HCT116 (cell line): Measurements from ENCODE around the gene SLC8A1. TPM values are rescaled to one million over a fixed set of nuclear protein-coding genes. Genes with fewer than 3 reads are reported as not detected.

ENCODE experiments used
- ATAC-seq: fragments of 200-7000 bp; cut with Tn5 transposase; 2 replicates; pipeline ENCODE4 v1.9.1; 2020; ENCODE audit warnings: mild to moderate bottlenecking, moderate library complexity
- BruUV-seq: library from RNA; stranded (reverse); fragments of 400-500 nt; replicated peaks from 2 replicates; lab custom pipeline; 2021; lab: Mats Ljungman, UMichigan
- CTCF ChIA-PET: fragments of 300-600 bp; sonication (Branson Sonifier 250); formaldehyde crosslinking; loops from one replicate; lab custom pipeline; 2021; ENCODE audit warnings: antibody characterized with exemption; lab: Charles Lee
- POLR2A ChIA-PET: fragments of 300-600, 350-600 bp; sonication (Branson Sonifier 250); formaldehyde crosslinking; loops from one replicate; lab custom pipeline; 2021; ENCODE audit warnings: antibody characterized with exemption; lab: Charles Lee
- RAD21 ChIA-PET, 2 experiments: fragments of 300-600 bp; sonication (Branson Sonifier 250); formaldehyde crosslinking; loops; one replicate each; lab custom pipeline; 2023; ENCODE audit warnings: low total read pairs in 2 of 2; ENCODE audit not compliant: uncharacterized antibody in 2 of 2, unreplicated experiment in 2 of 2, low non-redundant PET in 1 of 2; lab: Charles Lee
- DNase-seq: peaks from one replicate; pipeline ENCODE4 v3.0.0-alpha.2; 2010; ENCODE audit warnings: low read depth, low spot score
- H2AFZ ChIP-seq: fragments of 200-600 bp; shearing (Covaris generic), sonication (generic); 2 replicates; pipeline ENCODE4 v1.6.1; 2017; ENCODE audit warnings: low read depth, mixed run types, mixed read lengths, antibody characterized with exemption, low read length; ENCODE audit not compliant: poor library complexity, severe bottlenecking
- H3K27ac ChIP-seq: 2 replicates; pipeline ENCODE4 v1.5.1; 2012; ENCODE audit warnings: low read depth, low read length
- H3K27me3 ChIP-seq: fragments of 200-600 bp; sonication (generic); 2 replicates; pipeline ENCODE4 v1.6.1; 2016; ENCODE audit warnings: mixed run types, low read length, mixed read lengths; ENCODE audit not compliant: insufficient read depth
- H3K36me3 ChIP-seq, 2 experiments: fragments of 200-500 bp in 1 of 2; fragments of 200-600 bp in 1 of 2; sonication (Bioruptor generic) in 1 of 2; sonication (generic) in 1 of 2; 2 replicates each; pipeline versions ENCODE4 v1.5.1 to v1.6.1; 2014 to 2016; ENCODE audit warnings: low read length in 2 of 2, inconsistent platforms in 1 of 2, mixed read lengths in 1 of 2, mixed run types in 1 of 2; ENCODE audit not compliant: insufficient read depth in 2 of 2, control insufficient read depth in 1 of 2
- H3K4me1 ChIP-seq, 2 experiments: fragments of 200-600 bp in 1 of 2; sonication (generic) in 1 of 2; 2 replicates each; pipeline versions ENCODE4 v1.5.1 to v1.6.1; 2012 to 2017; ENCODE audit warnings: low read length in 2 of 2, inconsistent platforms in 1 of 2, mild to moderate bottlenecking in 1 of 2, mixed read lengths in 1 of 2, mixed run types in 1 of 2, moderate library complexity in 1 of 2; ENCODE audit not compliant: insufficient read depth in 2 of 2, control insufficient read depth in 1 of 2
- H3K4me2 ChIP-seq: fragments of 200-600 bp; sonication (generic); 2 replicates; pipeline ENCODE4 v1.6.1; 2017; ENCODE audit warnings: mixed run types, low read length, mixed read lengths
- H3K4me3 ChIP-seq, 2 experiments: fragments of 200-600 bp in 1 of 2; sonication (generic) in 1 of 2; replicated peaks in 1 of 2; 2 replicates each; pipeline ENCODE4 v1.5.1; 2011 to 2016; ENCODE audit warnings: low read length in 2 of 2, control low read depth in 1 of 2, low read depth in 1 of 2, mild to moderate bottlenecking in 1 of 2, mixed read lengths in 1 of 2, mixed run types in 1 of 2
- H3K79me2 ChIP-seq: fragments of 200-600 bp; sonication (generic); 2 replicates; pipeline ENCODE4 v1.6.1; 2017; ENCODE audit warnings: mild to moderate bottlenecking, mixed run types, low read length, moderate library complexity, mixed read lengths; ENCODE audit not compliant: insufficient read depth
- H3K9ac ChIP-seq: fragments of 200-600 bp; sonication (generic); 2 replicates; pipeline ENCODE4 v1.6.1; 2016; ENCODE audit warnings: low read length, mixed read lengths
- H3K9me2 ChIP-seq: fragments of 200-600 bp; sonication (generic), shearing (Covaris generic); 2 replicates; pipeline ENCODE4 v1.6.1; 2017; ENCODE audit warnings: mixed run types, mild to moderate bottlenecking, moderate library complexity; ENCODE audit not compliant: insufficient read depth
- H3K9me3 ChIP-seq, 2 experiments: fragments of 200-500 bp in 1 of 2; fragments of 200-600 bp in 1 of 2; sonication (Bioruptor generic) in 1 of 2; sonication (generic) in 1 of 2; 2 replicates each; pipeline ENCODE4 v1.6.1; 2014 to 2017; ENCODE audit warnings: low read length in 2 of 2, mixed read lengths in 2 of 2, inconsistent platforms in 1 of 2, low read depth in 1 of 2, mild to moderate bottlenecking in 1 of 2, mixed run types in 1 of 2, moderate library complexity in 1 of 2; ENCODE audit not compliant: control insufficient read depth in 1 of 2, insufficient read depth in 1 of 2
- H4K20me1 ChIP-seq: fragments of 200-600 bp; sonication (generic), shearing (Covaris generic); 2 replicates; pipeline ENCODE4 v1.6.1; 2017; ENCODE audit warnings: mixed run types, mild to moderate bottlenecking, moderate library complexity; ENCODE audit not compliant: insufficient read depth
- EZH2phosphoT487 ChIP-seq: fragments of 200-600 bp; IDR thresholded peaks from 2 replicates; pipeline ENCODE4 v1.6.1; 2018; ENCODE audit warnings: antibody characterized with exemption, borderline replicate concordance
- POLR2AphosphoS5 ChIP-seq: IDR thresholded peaks from 2 replicates; pipeline ENCODE4 v1.6.1; 2011; ENCODE audit warnings: mild to moderate bottlenecking, low read depth, low read length, moderate library complexity
- SP1 ChIP-seq: IDR thresholded peaks from 2 replicates; pipeline ENCODE4 v1.6.1; 2012; ENCODE audit warnings: low read depth
- YY1 ChIP-seq: IDR thresholded peaks from 2 replicates; pipeline ENCODE4 v1.6.1; 2011; ENCODE audit warnings: low read length, low read depth, moderate library complexity, mild to moderate bottlenecking; ENCODE audit not compliant: insufficient replicate concordance; ENCODE audit errors: extremely low read depth
- ZFX ChIP-seq: fragments of 450-650 bp; IDR thresholded peaks from 2 replicates; pipeline ENCODE4 v1.6.1; 2017
- intact Hi-C: fragments of 100-400 bp; cut with micrococcal nuclease; formaldehyde crosslinking; loops from 2 replicates; pipeline ENCODE4 v1.10.0; 2022
- total RNA-seq: library from RNA; stranded (reverse); gene quantifications from one replicate; pipeline ENCODE4 v1.2.1, GENCODE V29; 2021; ENCODE audit not compliant: unreplicated experiment
- TF ChIP-seq, protein P1 (sequence below): IDR thresholded peaks from 2 replicates; pipeline ENCODE4 v1.6.1; 2012
- TF ChIP-seq, protein P2 (sequence below), 3 experiments: fragments of 200-600 bp in 1 of 3; sonication (generic) in 1 of 3; IDR thresholded peaks in 2 of 3; conservative IDR thresholded peaks in 1 of 3; 2 replicates each; pipeline ENCODE4 v1.5.1; 2012 to 2017; ENCODE audit warnings: low read depth in 2 of 3, low read length in 2 of 3, antibody characterized with exemption in 1 of 3, borderline replicate concordance in 1 of 3, control low read depth in 1 of 3, mild to moderate bottlenecking in 1 of 3, mixed read lengths in 1 of 3, mixed run types in 1 of 3, moderate library complexity in 1 of 3; ENCODE audit not compliant: insufficient read depth in 1 of 3

The SLC8A1 gene
- total RNA-seq, 1 experiment from 2014 or later = 0.07 TPM

DNA sequence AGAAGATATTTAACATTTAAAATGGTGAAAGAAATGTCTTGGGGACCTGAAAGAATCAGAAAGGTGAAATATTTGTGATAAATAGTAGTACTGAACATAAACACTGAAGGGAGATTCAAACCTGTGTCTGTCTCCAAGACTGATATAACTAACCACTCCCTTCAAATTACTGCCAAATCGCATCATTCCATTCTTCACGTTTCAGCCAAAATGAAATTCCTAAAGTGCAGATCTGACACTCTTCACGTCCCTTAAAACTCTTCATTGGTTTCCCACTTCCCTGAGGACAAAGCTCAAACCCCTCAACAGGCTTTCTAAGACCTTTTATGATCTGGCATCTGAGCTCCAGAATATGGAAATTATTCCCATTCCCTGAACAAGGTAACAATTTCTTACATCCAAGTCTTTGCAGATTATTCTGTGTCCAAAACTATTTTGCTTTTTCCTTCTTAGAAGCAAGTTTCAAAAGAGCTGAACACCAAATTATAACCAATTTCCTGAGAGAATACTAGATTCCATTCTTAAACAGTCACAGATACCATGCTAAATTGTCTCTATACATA lies 18.9 kb downstream of the SLC8A1 start:
- peaks cover 12 to 41% of the 10 kb centered on the region in 2 experiments for H3K4me1 ChIP-seq

DNA sequence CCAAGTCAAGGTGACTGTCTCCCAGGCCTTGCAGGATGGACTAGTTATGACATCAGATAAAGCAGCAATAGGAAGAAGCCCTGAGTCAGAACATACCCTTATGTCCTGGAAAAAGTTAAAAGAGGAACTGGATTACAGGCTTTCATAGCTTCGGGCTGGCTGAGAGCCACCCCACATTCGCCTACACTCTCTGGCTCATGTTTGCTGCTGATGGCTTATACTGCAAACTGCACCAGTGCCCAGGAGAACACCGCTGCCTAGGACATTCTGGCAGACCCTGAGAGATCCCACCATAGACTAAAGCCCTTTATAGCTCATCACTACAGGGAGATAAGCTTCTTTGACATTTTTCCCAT lies 20.3 kb downstream of the SLC8A1 start:
- no peak overlapping the region for H3K9ac ChIP-seq
- BruUV-seq = no TSS peak
- H3K9me3 ChIP-seq = no peaks in the 10 kb centered on the region
- intact Hi-C loops = no loop called here
- no peak overlapping the region for H3K4me2 ChIP-seq
- CTCF ChIA-PET = no interaction called here
- no peaks in the 10 kb centered on the region for H3K36me3 ChIP-seq
- peaks cover 12 to 41% of the 10 kb centered on the region in 2 experiments for H3K4me1 ChIP-seq
- ATAC-seq = no peak
- POLR2A ChIA-PET = no interaction called here
- H3K4me3 ChIP-seq = no peak overlapping the region
- no peaks in the 10 kb centered on the region for H3K9me2 ChIP-seq
- no peak overlapping the region for H3K27ac ChIP-seq
- RAD21 ChIA-PET = no interaction called here
- DNase-seq = no peak
- no peaks in the 10 kb centered on the region for H4K20me1 ChIP-seq
- H3K27me3 ChIP-seq = no peaks in the 10 kb centered on the region
- H2AFZ ChIP-seq = no peak overlapping the region
- H3K79me2 ChIP-seq = no peaks in the 10 kb centered on the region
- TF ChIP-seq, protein P1, sequence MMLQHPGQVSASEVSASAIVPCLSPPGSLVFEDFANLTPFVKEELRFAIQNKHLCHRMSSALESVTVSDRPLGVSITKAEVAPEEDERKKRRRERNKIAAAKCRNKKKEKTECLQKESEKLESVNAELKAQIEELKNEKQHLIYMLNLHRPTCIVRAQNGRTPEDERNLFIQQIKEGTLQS = no peak
- no peak for TF ChIP-seq YY1
- TF ChIP-seq, protein P2, sequence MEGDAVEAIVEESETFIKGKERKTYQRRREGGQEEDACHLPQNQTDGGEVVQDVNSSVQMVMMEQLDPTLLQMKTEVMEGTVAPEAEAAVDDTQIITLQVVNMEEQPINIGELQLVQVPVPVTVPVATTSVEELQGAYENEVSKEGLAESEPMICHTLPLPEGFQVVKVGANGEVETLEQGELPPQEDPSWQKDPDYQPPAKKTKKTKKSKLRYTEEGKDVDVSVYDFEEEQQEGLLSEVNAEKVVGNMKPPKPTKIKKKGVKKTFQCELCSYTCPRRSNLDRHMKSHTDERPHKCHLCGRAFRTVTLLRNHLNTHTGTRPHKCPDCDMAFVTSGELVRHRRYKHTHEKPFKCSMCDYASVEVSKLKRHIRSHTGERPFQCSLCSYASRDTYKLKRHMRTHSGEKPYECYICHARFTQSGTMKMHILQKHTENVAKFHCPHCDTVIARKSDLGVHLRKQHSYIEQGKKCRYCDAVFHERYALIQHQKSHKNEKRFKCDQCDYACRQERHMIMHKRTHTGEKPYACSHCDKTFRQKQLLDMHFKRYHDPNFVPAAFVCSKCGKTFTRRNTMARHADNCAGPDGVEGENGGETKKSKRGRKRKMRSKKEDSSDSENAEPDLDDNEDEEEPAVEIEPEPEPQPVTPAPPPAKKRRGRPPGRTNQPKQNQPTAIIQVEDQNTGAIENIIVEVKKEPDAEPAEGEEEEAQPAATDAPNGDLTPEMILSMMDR (IDR thresholded peaks at IDR 0.05 in 2 of 3, conservative IDR thresholded peaks at IDR 0.05 in 1 of 3; ENCODE audit: borderline replicate concordance in 1 of 3, insufficient read depth in 1 of 3, low read depth in 2 of 3, low read length in 2 of 3) = no peak
- TF ChIP-seq SP1 = no peak
- TF ChIP-seq EZH2phosphoT487 = no peak
- TF ChIP-seq POLR2AphosphoS5 = no peak

More for the DNA sequence above, 18.9 kb downstream of the SLC8A1 start:
- ChIA-PET POLR2A (no interaction called here), RAD21 (no interaction called here), CTCF (no interaction called here)
- Histone ChIP-seq H2AFZ (peak overlapping the region; percentile 39), H3K36me3 (no peaks in the 10 kb centered on the region), H3K4me2 (no peak overlapping the region), H4K20me1 (no peaks in the 10 kb centered on the region), H3K27me3 (no peaks in the 10 kb centered on the region), H3K4me3 (no peak overlapping the region), H3K27ac (no peak overlapping the region), H3K79me2 (no peaks in the 10 kb centered on the region), H3K9ac (no peak overlapping the region), H3K9me3 (no peaks in the 10 kb centered on the region), H3K9me2 (no peaks in the 10 kb centered on the region)
- intact Hi-C loops = no loop called here
- no TSS peak for BruUV-seq
- no peak for DNase-seq
- TF ChIP-seq EZH2phosphoT487 (no peak), ZFX (no peak)
- TF ChIP-seq, protein P2 (IDR thresholded peaks at IDR 0.05 in 2 of 3, conservative IDR thresholded peaks at IDR 0.05 in 1 of 3; ENCODE audit: borderline replicate concordance in 1 of 3, insufficient read depth in 1 of 3, low read depth in 2 of 3, low read length in 2 of 3) = no peak
- TF ChIP-seq, protein P1 = no peak
- ATAC-seq = no peak
